ENCODE measurements around the gene SIN3A.

SIN3A gene

GRCh38 chr15:75361989-75362641 is 89.4 kb downstream of the SIN3A start:
- no peak for TF ChIP-seq CTCF (IDR thresholded peaks at IDR 0.05; ENCODE audit: borderline replicate concordance, control extremely low read depth, extremely low read depth, insufficient read depth, missing control alignments)
- no peak for DNase-seq (ENCODE audit: low spot score)
- in situ Hi-C loops (cut with MboI; ENCODE audit: low sequenced_read_pairs, unreplicated experiment) = loop anchor here (25.0 kb wide), 1 partner anchor 275 kb away; the partner anchor contains the start of genes IMP3, SNUPN and SNX33

- in situ Hi-C loops (cut with MboI; ENCODE audit: low sequenced_read_pairs, unreplicated experiment) = loop anchor here (25.0 kb wide), 1 partner anchor 276 kb away; the partner anchor contains the start of genes IMP3, SNUPN and SNX33
- TF ChIP-seq CTCF (IDR thresholded peaks at IDR 0.05; ENCODE audit: borderline replicate concordance, control extremely low read depth, extremely low read depth, insufficient read depth, missing control alignments) = no peak
- no peak for DNase-seq (ENCODE audit: low spot score)
Observed at GRCh38 chr15:75361361-75361988, 90.0 kb downstream of the SIN3A start.

GRCh38 chr15:75360856-75361255 is 90.6 kb downstream of the SIN3A start:
- in situ Hi-C loops (cut with MboI; ENCODE audit: low sequenced_read_pairs, unreplicated experiment) = loop anchor here (25.0 kb wide), 1 partner anchor 276 kb away; the partner anchor contains the start of genes IMP3, SNUPN and SNX33
- DNase-seq (ENCODE audit: low spot score) = no peak
- no peak for TF ChIP-seq CTCF (IDR thresholded peaks at IDR 0.05; ENCODE audit: borderline replicate concordance, control extremely low read depth, extremely low read depth, insufficient read depth, missing control alignments)

- TF ChIP-seq CTCF (IDR thresholded peaks at IDR 0.05; ENCODE audit: borderline replicate concordance, control extremely low read depth, extremely low read depth, insufficient read depth, missing control alignments) = no peak
- no peak for DNase-seq (ENCODE audit: low spot score)
- in situ Hi-C loops (cut with MboI; ENCODE audit: low sequenced_read_pairs, unreplicated experiment) = loop anchor here (25.0 kb wide), 1 partner anchor 277 kb away; the partner anchor contains the start of genes IMP3, SNUPN and SNX33
Observed at GRCh38 chr15:75360391-75360790, 91.1 kb downstream of the SIN3A start.

GRCh38 chr15:75359537-75360250 is 91.8 kb downstream of the SIN3A start:
- no peak for TF ChIP-seq CTCF (IDR thresholded peaks at IDR 0.05; ENCODE audit: borderline replicate concordance, control extremely low read depth, extremely low read depth, insufficient read depth, missing control alignments)
- in situ Hi-C loops (cut with MboI; ENCODE audit: low sequenced_read_pairs, unreplicated experiment) = loop anchor here (25.0 kb wide), 1 partner anchor 278 kb away; the partner anchor contains the start of genes IMP3, SNUPN and SNX33
- DNase-seq (ENCODE audit: low spot score) = no peak

GRCh38 chr15:75358771-75359536 is 92.5 kb downstream of the SIN3A start:
- no peak for TF ChIP-seq CTCF (IDR thresholded peaks at IDR 0.05; ENCODE audit: borderline replicate concordance, control extremely low read depth, extremely low read depth, insufficient read depth, missing control alignments)
- in situ Hi-C loops (cut with MboI; ENCODE audit: low sequenced_read_pairs, unreplicated experiment) = loop anchor here (25.0 kb wide), 1 partner anchor 278 kb away; the partner anchor contains the start of genes IMP3, SNUPN and SNX33
- no peak for DNase-seq (ENCODE audit: low spot score)
